ENCODE results near the gene SMYD5.

- TF ChIP-seq ZNF274 (IDR thresholded peaks at IDR 0.05; ENCODE audit: low read depth, low read length) (no peak), SUZ12 (IDR thresholded peaks at IDR 0.05; ENCODE audit: extremely low read depth, insufficient read depth, insufficient read length) (no peak)
These were observed 8.4 kb upstream of the SMYD5 start for GRCh38 chr2:73205611-73206010.

Measured in NT2/D1 (cell line).